ENCODE measurements around the gene TAS2R3. TPM values are rescaled to one million over a fixed set of nuclear protein-coding genes. Genes with fewer than 3 reads are reported as not detected.

TAS2R3 gene
- total and polyA plus RNA-seq, 9 of the 15 experiments (the other 6 are each of a cell fraction or from before 2014, with no cell fraction given): 0.37 to 1.9 (median 1.2) TPM; not detected in 2

DNA sequence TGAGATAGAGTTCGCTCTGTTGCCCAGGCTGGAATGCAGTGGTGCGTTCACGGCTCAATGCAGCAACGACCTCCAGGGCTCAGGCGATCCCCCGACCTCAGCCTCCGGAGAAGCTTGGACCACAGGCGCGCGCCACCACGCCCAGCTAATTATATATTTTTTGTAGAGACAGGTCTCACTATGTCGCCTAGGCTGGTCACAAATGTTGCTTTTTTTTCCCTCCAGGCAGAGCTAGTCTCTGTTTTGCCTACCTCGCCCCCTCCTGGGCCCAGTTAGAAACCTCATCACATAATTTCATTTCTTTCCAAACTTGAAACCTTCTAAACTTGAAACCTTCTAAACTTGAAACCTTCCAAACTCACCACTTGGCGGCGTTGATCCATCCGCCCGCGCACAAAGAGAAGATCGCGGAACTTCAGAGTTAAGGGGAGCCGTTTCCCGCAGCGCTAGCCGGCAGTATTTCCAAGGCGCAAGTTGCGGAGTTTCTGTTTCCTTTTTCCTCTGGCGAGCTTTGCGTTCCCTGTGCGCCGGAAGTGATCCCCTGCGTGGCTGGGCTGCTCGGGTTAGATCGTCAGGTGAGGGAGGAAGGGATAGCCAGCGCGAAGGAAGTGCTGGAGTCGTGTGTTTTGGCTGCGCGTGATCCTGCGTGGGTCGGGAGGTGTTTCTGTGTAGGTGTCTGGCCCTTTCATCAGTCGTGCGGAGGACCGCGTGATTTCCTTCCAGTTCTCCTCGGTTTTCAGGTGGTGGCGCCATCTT, 25.9 kb upstream of the TAS2R3 start, which contains the start of gene SSBP1 (continued):
- TF ChIP-seq, protein P1, sequence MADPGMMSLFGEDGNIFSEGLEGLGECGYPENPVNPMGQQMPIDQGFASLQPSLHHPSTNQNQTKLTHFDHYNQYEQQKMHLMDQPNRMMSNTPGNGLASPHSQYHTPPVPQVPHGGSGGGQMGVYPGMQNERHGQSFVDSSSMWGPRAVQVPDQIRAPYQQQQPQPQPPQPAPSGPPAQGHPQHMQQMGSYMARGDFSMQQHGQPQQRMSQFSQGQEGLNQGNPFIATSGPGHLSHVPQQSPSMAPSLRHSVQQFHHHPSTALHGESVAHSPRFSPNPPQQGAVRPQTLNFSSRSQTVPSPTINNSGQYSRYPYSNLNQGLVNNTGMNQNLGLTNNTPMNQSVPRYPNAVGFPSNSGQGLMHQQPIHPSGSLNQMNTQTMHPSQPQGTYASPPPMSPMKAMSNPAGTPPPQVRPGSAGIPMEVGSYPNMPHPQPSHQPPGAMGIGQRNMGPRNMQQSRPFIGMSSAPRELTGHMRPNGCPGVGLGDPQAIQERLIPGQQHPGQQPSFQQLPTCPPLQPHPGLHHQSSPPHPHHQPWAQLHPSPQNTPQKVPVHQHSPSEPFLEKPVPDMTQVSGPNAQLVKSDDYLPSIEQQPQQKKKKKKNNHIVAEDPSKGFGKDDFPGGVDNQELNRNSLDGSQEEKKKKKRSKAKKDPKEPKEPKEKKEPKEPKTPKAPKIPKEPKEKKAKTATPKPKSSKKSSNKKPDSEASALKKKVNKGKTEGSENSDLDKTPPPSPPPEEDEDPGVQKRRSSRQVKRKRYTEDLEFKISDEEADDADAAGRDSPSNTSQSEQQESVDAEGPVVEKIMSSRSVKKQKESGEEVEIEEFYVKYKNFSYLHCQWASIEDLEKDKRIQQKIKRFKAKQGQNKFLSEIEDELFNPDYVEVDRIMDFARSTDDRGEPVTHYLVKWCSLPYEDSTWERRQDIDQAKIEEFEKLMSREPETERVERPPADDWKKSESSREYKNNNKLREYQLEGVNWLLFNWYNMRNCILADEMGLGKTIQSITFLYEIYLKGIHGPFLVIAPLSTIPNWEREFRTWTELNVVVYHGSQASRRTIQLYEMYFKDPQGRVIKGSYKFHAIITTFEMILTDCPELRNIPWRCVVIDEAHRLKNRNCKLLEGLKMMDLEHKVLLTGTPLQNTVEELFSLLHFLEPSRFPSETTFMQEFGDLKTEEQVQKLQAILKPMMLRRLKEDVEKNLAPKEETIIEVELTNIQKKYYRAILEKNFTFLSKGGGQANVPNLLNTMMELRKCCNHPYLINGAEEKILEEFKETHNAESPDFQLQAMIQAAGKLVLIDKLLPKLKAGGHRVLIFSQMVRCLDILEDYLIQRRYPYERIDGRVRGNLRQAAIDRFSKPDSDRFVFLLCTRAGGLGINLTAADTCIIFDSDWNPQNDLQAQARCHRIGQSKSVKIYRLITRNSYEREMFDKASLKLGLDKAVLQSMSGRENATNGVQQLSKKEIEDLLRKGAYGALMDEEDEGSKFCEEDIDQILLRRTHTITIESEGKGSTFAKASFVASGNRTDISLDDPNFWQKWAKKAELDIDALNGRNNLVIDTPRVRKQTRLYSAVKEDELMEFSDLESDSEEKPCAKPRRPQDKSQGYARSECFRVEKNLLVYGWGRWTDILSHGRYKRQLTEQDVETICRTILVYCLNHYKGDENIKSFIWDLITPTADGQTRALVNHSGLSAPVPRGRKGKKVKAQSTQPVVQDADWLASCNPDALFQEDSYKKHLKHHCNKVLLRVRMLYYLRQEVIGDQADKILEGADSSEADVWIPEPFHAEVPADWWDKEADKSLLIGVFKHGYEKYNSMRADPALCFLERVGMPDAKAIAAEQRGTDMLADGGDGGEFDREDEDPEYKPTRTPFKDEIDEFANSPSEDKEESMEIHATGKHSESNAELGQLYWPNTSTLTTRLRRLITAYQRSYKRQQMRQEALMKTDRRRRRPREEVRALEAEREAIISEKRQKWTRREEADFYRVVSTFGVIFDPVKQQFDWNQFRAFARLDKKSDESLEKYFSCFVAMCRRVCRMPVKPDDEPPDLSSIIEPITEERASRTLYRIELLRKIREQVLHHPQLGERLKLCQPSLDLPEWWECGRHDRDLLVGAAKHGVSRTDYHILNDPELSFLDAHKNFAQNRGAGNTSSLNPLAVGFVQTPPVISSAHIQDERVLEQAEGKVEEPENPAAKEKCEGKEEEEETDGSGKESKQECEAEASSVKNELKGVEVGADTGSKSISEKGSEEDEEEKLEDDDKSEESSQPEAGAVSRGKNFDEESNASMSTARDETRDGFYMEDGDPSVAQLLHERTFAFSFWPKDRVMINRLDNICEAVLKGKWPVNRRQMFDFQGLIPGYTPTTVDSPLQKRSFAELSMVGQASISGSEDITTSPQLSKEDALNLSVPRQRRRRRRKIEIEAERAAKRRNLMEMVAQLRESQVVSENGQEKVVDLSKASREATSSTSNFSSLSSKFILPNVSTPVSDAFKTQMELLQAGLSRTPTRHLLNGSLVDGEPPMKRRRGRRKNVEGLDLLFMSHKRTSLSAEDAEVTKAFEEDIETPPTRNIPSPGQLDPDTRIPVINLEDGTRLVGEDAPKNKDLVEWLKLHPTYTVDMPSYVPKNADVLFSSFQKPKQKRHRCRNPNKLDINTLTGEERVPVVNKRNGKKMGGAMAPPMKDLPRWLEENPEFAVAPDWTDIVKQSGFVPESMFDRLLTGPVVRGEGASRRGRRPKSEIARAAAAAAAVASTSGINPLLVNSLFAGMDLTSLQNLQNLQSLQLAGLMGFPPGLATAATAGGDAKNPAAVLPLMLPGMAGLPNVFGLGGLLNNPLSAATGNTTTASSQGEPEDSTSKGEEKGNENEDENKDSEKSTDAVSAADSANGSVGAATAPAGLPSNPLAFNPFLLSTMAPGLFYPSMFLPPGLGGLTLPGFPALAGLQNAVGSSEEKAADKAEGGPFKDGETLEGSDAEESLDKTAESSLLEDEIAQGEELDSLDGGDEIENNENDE (IDR thresholded peaks at IDR 0.05; ENCODE audit: low read depth, low read length): peak; percentile 87
- TF ChIP-seq ZNF174 (CRISPR knock-in tag; IDR thresholded peaks at IDR 0.05) (0 out of 2 replicates have a peak, but pooled peaks have one; percentile 39), AFF1 (IDR thresholded peaks at IDR 0.05; ENCODE audit: low read depth in 1 of 2, partially characterized antibody in 2 of 2) (peak; percentile 55 to 91), FOXK1 (CRISPR knock-in tag; IDR thresholded peaks at IDR 0.05; ENCODE audit: borderline replicate concordance) (peak; percentile 91; the same call in 1 of the 2 replicates), ZNF395 (CRISPR knock-in tag; IDR thresholded peaks at IDR 0.05) (peak; percentile 85), ZNF444 (CRISPR knock-in tag; IDR thresholded peaks at IDR 0.05) (no peak), HDAC3 (IDR thresholded peaks at IDR 0.05; ENCODE audit: borderline replicate concordance, partially characterized antibody) (peak; percentile 77), RCOR1 (IDR thresholded peaks at IDR 0.05; ENCODE audit: borderline replicate concordance in 1 of 2, low read depth in 2 of 2, low read length in 2 of 2) (peak; percentile 38 to 92; a peak in 3 of 4 replicates), CSDE1 (IDR thresholded peaks at IDR 0.05) (no peak)
